ENCODE results near the gene ZNF638.
A peak's percentile ranks its signal among the peaks of the same experiment; 100 is the strongest.

The ZNF638 gene

DNA sequence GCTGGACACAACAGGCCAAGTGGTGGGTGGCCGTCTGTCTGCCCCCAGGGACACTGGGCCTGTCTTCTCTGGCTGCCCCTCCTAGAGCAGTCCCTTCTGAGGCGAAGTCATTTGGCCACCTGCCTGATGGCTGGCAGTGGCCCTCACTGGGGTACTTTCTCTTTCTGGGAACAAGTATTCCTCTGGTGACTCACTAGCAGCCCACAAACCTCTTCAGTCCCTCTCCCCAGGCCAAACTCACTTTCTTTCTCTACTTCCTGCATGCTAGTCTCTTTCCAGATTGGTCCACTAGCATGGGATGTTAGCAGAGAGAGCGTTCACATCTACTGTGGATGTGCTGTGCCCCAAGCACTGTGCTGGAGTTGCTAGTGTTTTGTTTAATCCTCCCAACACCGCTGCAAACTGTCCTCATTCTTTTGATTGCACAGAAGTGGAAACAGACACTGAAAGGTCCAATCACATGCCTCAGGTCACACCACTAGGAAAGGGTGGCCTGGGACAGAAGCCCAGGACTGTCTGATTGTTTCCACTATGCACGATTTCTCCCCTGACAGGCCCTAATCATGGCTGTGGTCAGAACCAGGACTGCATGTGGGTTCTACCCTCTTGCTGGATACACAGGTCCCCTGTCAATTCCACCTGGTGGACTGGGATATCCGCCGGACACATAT, 127.0 kb downstream of the ZNF638 start:
- DNase-seq, result no peak

DNA sequence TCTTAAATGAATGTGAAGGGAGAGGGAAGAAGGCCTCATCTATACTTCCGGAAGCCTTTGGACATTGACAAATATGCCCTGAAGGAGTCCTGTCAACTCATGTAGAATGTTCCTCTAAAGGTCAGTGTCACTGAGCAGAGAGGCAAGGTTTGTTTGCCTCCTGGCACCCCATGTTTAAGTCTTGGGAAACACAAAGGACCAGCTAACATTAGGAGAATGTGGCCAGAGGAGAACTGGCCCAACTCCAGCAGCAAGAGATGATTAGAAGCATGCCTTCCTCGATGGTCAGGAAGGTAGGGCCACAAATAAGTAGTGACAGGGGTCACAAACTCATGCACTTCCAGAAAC, 127.5 kb downstream of the ZNF638 start:
- no peak for DNase-seq

DNA sequence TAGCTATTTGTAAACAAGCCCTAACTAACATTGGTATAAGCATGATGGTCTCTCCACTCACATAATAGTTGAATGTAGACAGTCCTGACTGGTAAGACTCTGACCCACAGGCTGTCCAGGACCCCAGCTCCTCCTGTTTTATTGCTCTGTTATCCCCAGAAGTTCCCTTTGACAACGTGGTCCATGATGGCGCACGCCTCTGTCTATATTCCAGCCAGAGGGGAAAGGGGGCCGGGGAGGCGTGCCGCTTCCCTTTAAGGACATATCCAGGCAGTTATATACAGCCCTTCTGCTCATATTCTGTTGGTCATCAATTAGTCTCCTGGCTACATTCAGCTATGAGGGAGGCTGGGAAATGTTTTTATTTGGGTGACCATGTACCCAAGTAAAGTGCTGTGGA, 128.5 kb downstream of the ZNF638 start:
- DNase-seq, result no peak

GRCh38 chr2:71460595-71461303, 129.2 kb downstream of the ZNF638 start:
- no peak for DNase-seq

DNA sequence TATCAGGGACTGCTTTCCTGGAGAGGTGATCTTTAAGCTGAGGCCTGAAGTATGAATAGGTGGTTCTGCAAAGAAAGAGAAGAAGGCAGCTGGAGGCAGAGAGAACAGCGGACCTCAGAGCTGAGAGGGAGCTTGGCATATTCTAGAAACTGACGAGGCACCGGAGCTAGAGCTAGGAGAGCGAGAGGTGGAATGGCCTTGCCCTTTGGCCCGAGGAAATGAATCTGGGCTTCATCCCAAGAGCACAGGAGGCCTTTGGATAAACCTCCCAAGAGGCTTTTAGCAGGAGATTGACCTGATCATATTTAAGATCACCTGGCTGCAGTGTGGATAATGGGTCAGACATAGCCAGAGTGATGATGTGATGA, 129.7 kb downstream of the ZNF638 start:
- no peak for DNase-seq

- DNase-seq, result no peak
These were observed 130.5 kb downstream of the ZNF638 start for GRCh38 chr2:71462056-71462605.

GRCh38 chr2:71462641-71463341, 131.2 kb downstream of the ZNF638 start:
- DNase-seq, result no peak

GRCh38 chr2:71463342-71463654, 131.7 kb downstream of the ZNF638 start:
- peak; percentile 55 for DNase-seq

GRCh38 chr2:71464389-71464788, 132.8 kb downstream of the ZNF638 start:
- DNase-seq, result no peak

DNA sequence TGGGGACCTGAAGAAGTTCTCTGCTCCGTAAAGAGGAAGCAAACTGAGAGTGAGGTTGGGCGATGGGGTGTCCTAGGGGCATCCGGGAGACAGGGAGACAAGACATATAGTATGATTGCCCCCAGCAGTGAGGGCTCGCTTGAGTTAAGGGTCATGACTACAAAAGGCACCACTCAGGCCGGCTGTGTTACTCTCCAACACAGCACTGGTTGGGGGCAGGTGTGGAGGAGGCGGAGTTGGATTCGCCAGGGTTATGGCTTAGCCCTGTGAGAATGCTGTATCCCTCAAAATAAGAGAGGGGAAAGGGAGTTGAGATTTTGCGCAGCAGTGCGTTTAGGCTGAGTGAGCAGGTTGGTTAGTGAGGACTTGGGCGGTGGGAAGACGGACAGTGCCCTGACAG, 133.8 kb downstream of the ZNF638 start:
- DNase-seq, result no peak

- DNase-seq, result no peak
These were observed 134.3 kb downstream of the ZNF638 start for GRCh38 chr2:71465961-71466300.

GRCh38 chr2:71466301-71467179, 135.0 kb downstream of the ZNF638 start:
- peak; percentile 63 for DNase-seq

DNA sequence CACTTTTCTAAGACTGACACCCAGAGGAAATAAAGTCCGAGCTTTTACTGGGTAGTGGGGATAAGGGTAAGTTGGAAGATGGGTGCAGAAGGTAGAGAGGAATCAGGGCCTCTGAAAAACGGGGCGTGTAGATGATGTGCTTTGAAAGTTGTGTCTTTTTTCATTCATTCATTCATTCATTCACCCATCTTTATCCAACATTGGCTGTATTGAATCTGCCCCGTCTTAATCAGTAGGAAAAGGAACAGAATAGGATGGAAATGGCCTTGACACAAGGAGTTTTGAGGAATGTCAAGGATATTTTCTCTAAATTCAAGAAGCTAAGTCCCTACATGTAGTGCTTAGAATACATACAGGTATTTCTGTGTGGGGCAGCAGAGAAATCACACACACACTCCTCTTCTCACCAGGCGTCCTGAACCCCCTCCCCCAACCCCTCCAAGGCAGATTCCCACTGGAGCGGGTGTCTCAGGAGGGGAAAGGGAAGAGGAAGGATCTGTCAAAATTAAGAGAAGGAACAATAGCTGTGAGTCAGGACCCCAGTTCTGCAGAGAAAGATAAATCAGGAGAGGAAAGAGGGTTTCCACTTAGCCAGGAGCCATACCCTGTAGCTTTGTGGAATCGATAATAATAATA, 135.7 kb downstream of the ZNF638 start:
- no peak for DNase-seq

DNA sequence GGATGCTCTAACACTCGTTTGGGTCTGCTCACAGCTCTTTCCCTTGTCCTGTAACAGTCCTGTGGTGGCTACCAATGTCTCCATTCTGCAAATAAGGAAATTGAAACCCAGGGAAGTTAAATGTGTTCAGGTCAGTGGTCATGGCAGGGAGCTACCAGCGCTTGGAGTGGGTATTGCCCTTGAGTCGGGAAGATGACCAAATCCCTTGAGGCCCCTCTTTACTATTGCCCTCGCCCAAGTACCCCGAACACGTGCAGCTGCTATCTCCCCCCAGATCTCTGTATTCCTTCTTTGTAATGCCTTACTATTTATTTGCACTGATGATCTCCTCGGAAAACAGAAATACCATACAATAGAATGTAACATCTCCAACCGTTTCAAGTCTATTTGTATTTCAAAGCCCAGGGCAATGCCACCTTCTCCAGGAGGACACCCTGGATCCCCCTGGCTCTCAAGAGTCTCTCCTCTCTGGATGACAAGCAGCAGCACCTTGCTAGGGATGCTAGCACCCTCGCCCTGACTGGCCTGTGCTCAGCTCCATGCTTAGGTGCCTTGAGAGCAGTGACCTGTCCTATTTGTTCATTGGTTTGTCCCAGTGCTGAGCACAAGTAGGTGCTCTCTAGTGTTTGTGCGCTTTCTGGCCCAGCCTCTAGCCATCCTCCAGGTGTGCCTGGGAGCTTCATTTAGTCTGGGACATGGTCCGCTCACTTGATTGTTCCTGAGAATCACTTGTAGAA, 136.9 kb downstream of the ZNF638 start:
- DNase-seq, result no peak

DNA sequence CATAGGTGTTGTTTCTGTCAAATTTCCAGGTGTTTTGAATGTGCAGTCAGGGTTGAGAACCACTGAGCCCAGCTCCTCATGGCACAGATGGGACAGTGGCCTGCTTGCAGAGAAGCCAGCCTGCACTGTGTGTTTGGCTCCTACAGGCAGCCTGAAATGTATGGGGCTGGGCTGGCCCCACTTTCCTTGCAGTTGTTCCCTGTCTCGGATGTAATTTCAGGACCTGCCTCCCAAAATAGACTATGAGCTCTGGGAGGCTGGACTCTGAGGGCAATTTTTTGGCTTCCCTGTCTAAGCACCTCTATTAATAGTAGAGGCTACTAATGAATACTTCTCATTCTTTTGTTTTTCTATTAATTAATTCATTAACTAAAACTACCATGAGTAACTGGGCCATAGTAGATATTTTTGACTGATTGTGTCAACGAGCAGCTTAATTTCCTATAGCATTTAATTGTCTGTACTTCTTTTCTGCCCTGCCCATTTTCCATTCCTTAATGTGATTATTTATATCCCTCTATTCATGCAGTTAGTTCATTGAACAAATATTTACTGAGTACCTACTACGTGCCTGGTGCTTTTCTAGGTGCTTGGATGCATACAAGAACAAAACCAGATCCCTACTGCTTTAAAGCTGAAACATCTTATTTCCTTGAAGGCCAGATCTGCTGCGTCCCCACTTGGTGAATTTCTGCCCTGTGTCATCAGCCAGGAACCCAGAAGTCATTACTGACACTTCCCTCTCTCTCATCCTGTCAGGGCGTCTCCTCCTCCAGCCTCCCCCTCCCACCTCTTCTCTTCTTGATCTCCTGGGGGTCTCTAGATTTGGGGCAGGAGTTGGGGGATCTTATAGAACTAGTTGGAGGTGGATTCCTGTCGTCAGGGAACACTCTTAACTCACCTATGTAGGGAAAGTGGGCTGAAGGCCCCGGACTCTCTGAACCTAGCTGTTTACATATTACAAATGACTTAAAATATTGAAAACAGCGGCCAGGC, 138.1 kb downstream of the ZNF638 start:
- peak; percentile 43 for DNase-seq

DNA sequence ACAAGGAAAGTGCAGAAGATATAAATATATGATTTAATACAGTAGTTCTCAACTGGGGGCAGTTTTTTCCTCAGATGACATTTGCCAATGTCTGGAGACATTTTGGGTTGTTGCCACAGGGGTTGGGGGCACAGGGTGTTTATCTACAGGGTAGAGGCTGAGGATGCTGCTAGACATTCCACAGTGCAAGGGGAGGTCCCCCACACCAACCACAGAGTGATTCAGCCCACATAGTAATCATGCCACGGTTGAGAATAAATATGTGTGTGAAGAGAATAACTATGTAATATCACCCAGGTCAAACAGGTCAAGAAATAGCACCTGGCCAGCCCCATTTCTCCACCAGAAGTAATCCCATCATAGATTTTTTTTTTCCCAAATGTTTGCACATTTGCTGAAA, 139.7 kb downstream of the ZNF638 start:
- DNase-seq, result no peak

GRCh38 chr2:71472019-71472418, 140.4 kb downstream of the ZNF638 start:
- DNase-seq, result no peak

DNA sequence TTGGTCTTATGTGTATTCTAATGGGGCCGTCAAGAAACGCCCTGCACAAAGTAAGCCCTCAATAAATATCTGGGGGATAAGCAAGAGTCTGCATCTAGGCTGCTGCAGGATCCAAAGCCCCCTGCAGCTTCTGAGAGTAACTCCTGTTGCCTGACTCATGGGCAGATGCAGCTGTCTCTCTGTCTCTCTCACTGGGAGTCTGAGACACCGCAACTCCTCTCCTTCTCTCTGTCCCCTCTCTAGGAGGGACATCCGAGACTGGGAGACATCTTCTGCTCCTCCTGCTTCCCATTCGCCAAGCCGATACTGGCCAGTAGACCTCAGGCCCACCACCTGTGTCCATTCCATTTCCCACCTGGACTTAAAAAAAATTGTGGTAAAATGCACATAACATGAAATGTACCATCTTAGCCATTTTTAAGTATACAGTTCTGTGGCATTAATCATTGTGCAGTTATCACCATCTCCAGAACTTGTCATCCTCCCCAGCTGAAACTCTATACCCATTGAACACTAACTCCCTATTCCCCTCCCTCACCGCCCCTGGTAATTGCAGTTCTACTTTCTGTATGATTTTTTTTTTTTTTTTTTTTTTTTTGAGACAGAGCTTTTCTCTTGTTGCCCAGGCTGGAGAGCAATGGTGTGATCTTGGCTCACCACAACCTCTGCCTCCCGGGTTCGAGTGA, 141.9 kb downstream of the ZNF638 start:
- DNase-seq, result no peak

- no peak for DNase-seq
These were observed 142.6 kb downstream of the ZNF638 start for GRCh38 chr2:71474116-71474743.

Measured in right hindlimb (tissue), 1 donor.